Non-pigmented ciliary epithelial cell (primary cell): Measurements from ENCODE around the gene ZNF837.

Source experiments
- DNase-seq: peaks from one replicate; pipeline ENCODE4 v3.0.0-alpha.2; 2010; ENCODE audit warnings: low read depth

Gene ZNF837

DNA sequence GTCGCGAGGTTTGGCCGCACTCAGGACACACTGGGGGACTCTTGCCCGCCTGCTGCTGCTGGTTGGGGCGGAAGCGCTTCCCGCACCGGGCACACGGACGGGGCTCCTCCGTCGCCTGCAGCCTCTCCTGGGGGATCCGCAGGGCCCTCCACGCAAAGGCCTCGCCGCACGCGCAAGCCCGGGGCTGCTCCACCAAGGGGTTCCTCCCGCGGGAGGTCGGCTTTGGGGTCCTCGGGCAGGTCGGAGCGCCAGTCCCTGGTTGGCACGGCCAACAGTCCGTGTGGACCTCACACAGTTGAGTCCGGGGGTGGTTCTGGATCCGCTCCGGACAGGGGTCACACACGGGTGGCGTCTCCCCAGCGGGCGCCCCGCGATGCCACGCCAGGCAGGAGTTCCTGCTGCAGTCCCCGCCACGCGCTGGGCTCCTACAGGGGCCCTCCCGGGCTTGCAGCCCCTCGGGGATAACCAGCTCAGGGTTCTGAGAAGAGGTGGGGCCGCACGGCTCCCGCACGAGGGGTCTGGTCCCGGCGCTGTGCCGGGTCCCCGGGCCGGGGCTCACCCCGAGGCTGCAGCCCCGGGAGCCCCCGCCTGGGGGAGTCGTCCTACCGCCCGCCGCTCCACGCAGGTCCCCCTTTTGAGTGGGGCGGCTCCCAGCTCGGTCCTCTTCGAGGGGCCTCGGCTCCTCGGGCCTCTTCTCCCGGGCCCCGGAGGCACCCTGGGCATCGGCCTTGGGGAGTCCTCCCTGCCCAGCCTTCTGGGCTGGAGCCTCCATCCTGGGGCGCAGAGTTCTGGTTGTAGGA is 12.1 kb downstream of the ZNF837 start:
- DNase-seq, result no peak

DNA sequence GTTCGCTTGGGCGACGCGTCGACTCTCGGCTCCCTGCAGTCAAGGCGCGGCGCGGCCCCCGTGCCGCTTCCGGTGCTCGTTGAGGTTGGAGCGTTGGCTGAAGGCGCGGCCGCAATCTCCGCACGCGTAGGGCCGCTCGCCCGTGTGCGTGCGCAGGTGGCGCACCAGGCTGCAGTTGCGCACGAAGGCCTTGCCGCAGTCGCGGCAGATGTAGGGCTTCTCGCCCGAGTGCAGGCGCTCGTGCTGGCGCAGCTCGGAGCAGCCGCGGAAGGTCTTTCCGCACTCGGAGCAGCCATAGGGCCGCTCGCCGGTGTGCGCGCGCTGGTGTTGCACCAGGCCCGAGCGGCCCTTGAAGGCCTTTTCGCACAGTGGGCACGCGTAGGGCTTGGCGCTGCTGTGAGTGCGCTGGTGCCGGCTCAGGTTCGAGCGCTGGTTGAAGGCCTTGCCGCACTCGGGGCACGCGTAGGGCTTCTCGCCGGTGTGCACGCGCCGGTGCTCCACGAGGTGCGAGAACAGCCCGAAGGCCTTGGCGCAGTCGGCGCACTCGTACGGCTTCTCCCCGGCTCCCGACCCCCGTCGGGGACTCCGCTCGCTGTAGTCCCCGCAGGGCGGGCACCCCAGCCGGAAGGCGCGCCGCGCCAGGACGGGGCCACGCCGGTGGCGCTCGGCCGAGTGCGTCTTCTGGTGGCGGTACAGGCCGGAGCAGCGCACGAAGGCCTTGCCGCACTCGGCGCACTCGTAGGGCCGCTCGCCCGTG is 13.0 kb downstream of the ZNF837 start:
- no peak for DNase-seq

- DNase-seq, result no peak
These were observed 14.0 kb downstream of the ZNF837 start for GRCh38 chr19:58366585-58367430.

DNA sequence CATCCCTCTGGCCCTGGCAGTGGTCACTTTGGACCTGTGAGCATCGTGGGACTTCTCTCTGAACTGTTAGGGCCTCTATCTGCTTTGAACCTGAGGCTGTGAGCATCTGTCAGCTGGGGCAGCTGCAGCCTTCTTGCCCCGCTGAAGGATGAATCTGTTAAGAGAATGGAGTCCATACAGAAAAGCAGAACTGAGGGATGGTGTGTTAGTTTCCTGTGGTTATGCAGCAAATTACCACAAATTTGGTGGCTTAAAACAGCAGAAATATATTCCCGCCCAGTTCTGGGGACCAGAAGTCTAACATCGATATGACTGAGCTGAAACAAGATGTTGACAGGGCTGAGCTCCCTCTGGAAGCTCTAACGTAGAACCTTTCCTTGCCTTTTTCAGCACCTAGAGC is 16.7 kb downstream of the ZNF837 start:
- DNase-seq, result no peak

DNA sequence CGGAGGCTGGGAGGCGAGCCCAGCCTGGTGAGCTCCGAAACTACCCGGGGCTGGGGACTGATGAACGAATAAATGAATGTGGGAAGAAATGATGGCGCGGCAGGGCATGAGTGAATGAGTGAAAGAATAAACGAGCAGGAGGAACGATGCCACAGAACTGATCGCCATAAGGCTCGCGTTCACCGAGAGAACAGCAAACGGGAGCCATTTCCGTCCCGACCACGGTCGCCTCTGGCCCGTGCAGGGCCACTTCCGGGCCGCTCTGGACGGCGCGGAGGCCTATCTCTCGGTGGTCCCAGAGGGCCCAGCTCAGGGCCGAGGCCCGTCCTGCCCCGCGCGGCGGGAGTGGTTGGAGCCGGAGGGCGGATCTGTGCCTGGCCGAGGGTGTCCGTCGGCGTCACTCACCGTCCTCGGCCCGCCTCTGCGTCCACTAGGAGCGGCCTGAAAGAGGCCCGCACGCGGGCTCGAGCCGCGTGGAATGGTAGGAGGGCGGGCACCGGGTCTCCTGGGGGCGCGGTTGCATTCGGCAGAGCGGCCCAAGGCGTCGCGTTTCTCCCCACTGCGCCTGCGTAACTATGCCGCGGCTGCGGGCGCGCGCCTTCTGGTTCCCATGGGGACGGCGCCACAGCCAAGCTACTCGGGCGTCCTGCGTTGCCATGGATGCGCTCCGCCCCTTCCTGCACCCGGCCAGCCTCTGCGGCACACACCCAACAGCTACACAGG is 18.4 kb downstream of the ZNF837 start, which contains the start of gene ZNF497:
Gene ZNF497 (minus strand): TSS at position 480 of the 723 bp plus-strand sequence. CDS start 5,116 bp downstream, outside the sequence.
- DNase-seq, result peak; percentile 67

DNA sequence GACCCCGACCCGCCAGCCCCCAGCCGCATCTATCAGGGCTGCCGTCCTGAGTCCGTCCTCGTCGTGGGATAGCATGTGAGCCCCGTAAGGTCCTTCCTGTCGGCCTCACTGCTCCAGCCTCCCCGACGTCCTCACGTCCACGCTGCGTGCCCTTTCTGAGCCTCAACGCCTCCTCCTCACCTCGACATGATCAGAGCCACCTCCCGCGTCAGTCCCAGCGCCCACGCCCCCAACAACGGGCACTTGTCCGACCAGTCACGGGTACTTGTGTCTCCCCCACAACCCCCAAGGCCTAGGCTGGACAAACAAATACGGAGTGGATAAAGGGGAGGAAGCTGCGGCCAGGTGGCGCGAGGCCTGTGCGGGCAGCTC is 18.9 kb downstream of the ZNF837 start:
- no peak for DNase-seq

DNA sequence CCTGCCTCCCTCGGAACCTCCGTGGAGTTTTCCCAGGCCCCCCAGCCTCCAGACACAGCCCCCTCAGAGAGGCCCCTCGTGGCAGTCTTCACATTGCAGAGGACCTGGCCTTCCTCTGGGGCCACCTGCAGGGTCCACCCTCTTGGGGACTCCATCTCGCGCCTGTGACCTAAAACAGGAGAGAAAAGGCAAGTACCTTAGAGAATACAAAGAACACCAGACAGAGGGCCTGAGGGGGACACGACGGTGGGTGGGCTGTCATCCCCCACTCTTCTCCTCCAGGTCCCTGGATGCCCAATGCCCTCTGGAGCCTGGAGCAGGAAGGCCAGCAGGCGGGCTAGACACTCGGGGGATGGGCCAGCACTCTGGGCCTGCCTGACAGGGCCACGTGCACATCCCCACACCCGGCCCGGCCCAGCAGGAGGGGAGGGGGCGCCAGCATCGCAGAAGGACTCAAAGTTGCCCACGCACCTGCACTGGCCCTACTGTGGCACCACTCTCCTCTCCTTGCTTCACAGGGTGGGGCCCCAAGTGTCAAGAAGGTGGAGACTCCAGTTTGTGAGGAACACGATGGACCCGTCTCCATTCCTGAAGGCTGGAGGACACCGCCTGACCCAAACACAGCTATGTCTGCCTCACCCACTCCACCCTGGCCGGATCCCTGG is 23.2 kb downstream of the ZNF837 start:
- no peak for DNase-seq

GRCh38 chr19:58356766-58357480 is 23.9 kb downstream of the ZNF837 start:
- no peak for DNase-seq

DNA sequence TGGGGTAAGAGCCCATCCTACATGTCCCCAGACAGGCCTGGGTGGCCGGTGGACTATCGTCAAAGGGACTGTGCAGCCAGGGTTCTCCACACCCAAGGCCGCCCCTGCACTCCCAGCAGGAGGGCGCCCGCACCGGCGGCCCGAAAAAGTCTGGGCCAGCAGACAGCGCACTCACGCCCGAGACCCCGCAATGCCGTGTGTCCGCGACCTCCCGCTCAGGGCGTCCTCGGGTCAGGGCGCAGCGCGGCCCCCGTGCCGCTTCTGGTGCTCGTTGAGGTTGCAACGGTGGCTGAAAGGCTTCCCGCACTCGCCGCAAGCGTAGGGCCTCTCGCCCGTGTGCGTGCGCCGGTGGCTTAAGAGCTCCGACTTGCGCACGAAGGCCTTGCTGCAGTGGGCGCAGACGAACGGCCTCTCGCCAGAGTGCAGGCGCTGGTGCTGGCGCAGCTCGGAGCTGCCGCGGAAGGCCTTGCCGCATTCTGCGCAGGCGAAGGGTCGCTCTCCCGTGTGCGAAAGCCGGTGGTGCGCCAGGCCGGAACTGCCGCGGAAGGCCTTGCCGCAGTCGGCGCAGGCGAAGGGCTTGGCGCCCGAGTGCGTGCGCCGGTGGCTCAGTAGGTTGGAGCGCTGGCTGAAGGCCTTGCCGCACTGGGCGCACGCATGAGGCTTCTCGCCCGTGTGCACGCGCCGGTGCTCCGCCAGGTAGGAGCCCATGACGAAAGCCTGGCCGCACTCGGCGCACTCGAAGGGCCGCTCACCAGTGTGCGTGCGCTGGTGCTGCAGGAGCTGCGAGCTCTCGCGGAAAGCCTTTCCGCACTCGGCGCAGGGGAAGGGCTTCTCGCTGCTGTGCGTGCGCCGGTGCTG is 24.7 kb downstream of the ZNF837 start:
- DNase-seq, result no peak

- no peak for DNase-seq
These were observed 25.5 kb downstream of the ZNF837 start for GRCh38 chr19:58355215-58355796.

GRCh38 chr19:58354478-58355030 is 26.3 kb downstream of the ZNF837 start:
- no peak for DNase-seq

- no peak for DNase-seq
These were observed 26.9 kb downstream of the ZNF837 start for GRCh38 chr19:58353717-58354477.

DNA sequence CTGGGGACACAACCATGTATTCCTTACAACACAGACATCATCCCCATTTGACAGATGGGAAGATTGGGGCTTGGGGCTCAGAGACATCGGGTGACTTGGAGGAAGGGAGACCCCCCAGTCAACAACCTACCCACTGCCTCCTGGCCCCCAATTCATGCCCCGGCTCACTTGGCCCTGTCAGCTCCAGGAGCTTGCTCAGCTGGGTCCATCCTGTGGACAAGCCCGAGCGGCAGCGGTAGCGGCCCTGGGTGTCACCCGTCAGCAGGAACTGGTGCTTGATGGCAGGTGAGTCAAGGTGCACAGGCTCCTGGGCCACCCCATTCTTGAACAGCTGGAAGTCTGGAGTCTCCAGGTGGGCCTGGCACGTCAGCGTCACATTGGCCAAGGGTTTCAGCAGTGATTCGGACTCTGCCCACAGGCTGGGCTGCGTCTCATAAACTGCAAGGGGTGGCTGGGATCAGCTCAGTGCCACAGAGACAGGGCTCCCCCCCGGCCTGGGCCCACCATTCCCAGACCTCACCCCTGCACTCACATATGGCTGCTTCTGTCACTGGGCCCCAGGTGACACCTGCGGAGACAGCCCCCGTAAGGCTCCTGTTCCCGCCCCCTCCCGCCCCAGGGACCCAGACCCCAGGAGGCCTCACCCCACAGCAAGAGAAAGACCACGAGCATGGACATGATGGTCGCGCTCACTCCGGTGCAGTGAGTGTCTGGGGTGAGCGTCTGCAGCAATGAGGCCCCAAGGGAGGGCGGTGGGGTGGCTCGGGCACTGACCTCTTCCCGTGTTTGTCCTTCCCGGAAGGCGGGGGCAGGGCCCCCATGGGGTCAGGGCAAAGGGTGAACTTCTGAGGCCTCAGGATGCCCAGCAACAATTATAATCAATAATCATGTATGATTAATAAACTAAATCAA is 27.8 kb downstream of the ZNF837 start, which contains the start of gene A1BG:
Gene A1BG (minus strand): TSS at position 733 of the 912 bp plus-strand sequence. CDS start 55 bp downstream, at position 678.
- no peak for DNase-seq

GRCh38 chr19:58351990-58352755 is 28.7 kb downstream of the ZNF837 start:
- DNase-seq, result no peak

- DNase-seq, result no peak
These were observed 29.3 kb downstream of the ZNF837 start for GRCh38 chr19:58351558-58351878.

GRCh38 chr19:58350871-58351557 is 29.8 kb downstream of the ZNF837 start:
- DNase-seq, result no peak
